Vagina (tissue), 2 donors: ENCODE results near the gene EEF1G. TPM values are rescaled to one million over a fixed set of nuclear protein-coding genes. Genes with fewer than 3 reads are reported as not detected.

Experiments
- DNase-seq, 2 donors: peaks; one replicate each; pipeline ENCODE4 v3.0.0-alpha.2; 2017; ENCODE audit errors: extremely low spot score in 2 of 2
- H3K27ac ChIP-seq: fragments of 200-600 bp; sonication (generic); one replicate; pipeline ENCODE4 v1.5.1; 2019
- H3K27me3 ChIP-seq: fragments of 200-600 bp; sonication (generic); one replicate; pipeline ENCODE4 v1.5.1; 2019
- H3K36me3 ChIP-seq, 2 donors: fragments of 200-600 bp; sonication (generic); one replicate each; pipeline ENCODE4 v1.5.1; 2017 to 2019
- H3K4me1 ChIP-seq: fragments of 200-600 bp; sonication (generic); one replicate; pipeline ENCODE4 v1.5.1; 2019
- H3K4me3 ChIP-seq, 2 donors: fragments of 200-600 bp; sonication (generic); 1 replicate in 1 of 2; 2 replicates in 1 of 2; pipeline ENCODE4 v1.5.1; 2016 to 2019
- H3K9me3 ChIP-seq: fragments of 200-600 bp; sonication (generic); one replicate; pipeline ENCODE4 v1.5.1; 2019
- POLR2A ChIP-seq, 2 donors: fragments of 450-650 bp; IDR thresholded peaks; one replicate each; pipeline ENCODE4 v1.6.1; 2017; ENCODE audit warnings: antibody characterized with exemption in 2 of 2, mild to moderate bottlenecking in 2 of 2, moderate library complexity in 2 of 2
- POLR2AphosphoS5 ChIP-seq, 2 donors: sonication (generic); formaldehyde crosslinking; IDR thresholded peaks; one replicate each; pipeline ENCODE4 v1.9.0; 2017; ENCODE audit warnings: antibody characterized with exemption in 2 of 2, mild to moderate bottlenecking in 2 of 2, low read depth in 1 of 2; ENCODE audit not compliant: insufficient read depth in 1 of 2
- intact Hi-C: fragments of 100-400 bp; cut with DNase I; formaldehyde crosslinking; loops from one replicate; pipeline ENCODE4 v1.15.1; 2023
- total RNA-seq: library from RNA; depleted of rRNA; stranded (reverse); fragments of >200 nt; gene quantifications from one replicate; pipeline ENCODE4 v1.2.3, GENCODE V29; 2016
- TF ChIP-seq, protein P1 (sequence below), 3 experiments: fragments of 450-650 bp in 2 of 3; fragments of 200-600 bp in 1 of 3; sonication (generic) in 1 of 3; IDR thresholded peaks; one replicate each; pipeline ENCODE4 v1.5.1; 2017 to 2019; ENCODE audit warnings: antibody characterized with exemption in 3 of 3, mild to moderate bottlenecking in 2 of 3, moderate library complexity in 2 of 3

The EEF1G gene
- total RNA-seq, 1 donor from 2014 or later = 1,183 TPM

DNA sequence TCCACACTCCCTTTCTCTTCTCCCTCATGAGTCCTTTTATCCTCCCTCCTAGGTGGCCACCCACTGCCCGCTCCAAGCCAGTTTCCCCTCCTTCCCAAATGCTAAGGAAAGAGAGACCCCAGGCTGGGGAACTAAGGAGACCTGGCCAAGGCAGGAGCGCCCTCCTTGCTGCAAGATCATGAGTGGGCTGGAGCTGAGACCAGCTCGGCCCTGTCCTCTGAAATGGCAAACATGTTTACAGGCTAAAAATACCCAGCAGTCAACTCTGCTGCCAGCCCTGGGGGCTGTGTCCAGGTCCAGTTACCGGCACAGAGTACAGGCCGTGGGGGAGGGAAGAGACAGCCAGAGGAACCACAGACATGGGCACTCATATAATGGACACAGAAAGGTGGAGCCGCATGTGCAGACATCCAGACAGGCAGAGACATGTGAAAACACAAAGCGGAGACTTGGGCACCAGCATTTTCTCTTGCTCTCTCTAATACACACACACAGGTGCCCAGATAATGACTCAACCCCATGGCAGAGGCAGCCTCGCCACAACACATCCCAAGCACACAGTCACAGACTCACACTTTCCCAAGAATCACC lies 25.9 kb downstream of the EEF1G start:
- peak overlapping the region; percentile 100 for H3K27ac ChIP-seq
- intact Hi-C loops = no loop called here
- peaks cover 76% of the 10 kb centered on the region for H3K4me1 ChIP-seq
- H3K27me3 ChIP-seq = no peaks in the 10 kb centered on the region
- H3K36me3 ChIP-seq = no peaks in the 10 kb centered on the region
- peak overlapping the region; percentile 99 to 100 for H3K4me3 ChIP-seq
- TF ChIP-seq POLR2AphosphoS5 (IDR thresholded peaks at IDR 0.05; ENCODE audit: insufficient read depth in 1 of 2, low read depth in 1 of 2) (peak; percentile 40 to 52), POLR2A (IDR thresholded peaks at IDR 0.05) (no peak)
- no peaks in the 10 kb centered on the region for H3K9me3 ChIP-seq
- no peak for DNase-seq

DNA sequence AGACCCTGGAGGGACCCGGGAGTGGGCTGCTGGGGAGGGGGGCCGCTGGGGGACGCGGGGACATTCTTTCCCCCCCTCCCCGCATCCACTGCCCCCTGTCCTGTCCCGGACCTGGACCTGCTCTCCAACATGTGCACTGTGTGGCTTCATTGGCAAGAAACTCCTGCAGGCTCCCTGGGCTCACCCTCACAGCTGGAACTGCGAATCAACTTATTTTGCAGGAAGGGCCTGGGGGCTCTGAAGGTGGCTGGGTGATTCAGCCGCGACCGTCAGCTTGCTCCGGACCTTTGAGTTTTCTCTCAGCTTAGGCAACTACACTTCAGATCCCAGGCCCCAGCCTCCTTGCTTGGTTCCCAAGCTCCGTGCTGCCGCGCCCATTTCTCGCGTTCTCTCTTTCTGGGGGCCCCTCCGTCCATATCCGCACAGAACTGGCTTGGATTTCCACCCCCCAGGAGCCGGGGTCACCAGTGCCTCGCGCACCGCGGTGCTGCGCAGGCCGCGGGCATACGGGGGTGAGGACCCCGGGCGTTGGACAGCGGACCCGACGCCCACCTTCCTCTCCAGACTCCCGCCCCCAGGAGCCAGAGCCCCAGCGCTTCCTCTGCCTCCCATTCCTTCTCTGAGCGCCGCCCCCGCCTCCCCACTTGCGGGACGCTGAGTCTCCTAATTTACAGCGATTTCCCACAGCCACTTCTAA lies 26.6 kb downstream of the EEF1G start:
- TF ChIP-seq POLR2AphosphoS5 (IDR thresholded peaks at IDR 0.05; ENCODE audit: insufficient read depth in 1 of 2, low read depth in 1 of 2) (peak in 1 of 2 donors; percentile 9), POLR2A (IDR thresholded peaks at IDR 0.05) (no peak)
- TF ChIP-seq, protein P1, sequence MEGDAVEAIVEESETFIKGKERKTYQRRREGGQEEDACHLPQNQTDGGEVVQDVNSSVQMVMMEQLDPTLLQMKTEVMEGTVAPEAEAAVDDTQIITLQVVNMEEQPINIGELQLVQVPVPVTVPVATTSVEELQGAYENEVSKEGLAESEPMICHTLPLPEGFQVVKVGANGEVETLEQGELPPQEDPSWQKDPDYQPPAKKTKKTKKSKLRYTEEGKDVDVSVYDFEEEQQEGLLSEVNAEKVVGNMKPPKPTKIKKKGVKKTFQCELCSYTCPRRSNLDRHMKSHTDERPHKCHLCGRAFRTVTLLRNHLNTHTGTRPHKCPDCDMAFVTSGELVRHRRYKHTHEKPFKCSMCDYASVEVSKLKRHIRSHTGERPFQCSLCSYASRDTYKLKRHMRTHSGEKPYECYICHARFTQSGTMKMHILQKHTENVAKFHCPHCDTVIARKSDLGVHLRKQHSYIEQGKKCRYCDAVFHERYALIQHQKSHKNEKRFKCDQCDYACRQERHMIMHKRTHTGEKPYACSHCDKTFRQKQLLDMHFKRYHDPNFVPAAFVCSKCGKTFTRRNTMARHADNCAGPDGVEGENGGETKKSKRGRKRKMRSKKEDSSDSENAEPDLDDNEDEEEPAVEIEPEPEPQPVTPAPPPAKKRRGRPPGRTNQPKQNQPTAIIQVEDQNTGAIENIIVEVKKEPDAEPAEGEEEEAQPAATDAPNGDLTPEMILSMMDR (IDR thresholded peaks at IDR 0.05) = no peak
- Histone ChIP-seq H3K27me3 (no peaks in the 10 kb centered on the region), H3K4me1 (peaks cover 75% of the 10 kb centered on the region), H3K4me3 (peak overlapping the region; percentile 99 to 100), H3K27ac (peak overlapping the region; percentile 100), H3K9me3 (no peaks in the 10 kb centered on the region), H3K36me3 (no peaks in the 10 kb centered on the region)
- intact Hi-C loops = no loop called here
- peak in 1 of 2 donors; percentile 92 for DNase-seq

DNA sequence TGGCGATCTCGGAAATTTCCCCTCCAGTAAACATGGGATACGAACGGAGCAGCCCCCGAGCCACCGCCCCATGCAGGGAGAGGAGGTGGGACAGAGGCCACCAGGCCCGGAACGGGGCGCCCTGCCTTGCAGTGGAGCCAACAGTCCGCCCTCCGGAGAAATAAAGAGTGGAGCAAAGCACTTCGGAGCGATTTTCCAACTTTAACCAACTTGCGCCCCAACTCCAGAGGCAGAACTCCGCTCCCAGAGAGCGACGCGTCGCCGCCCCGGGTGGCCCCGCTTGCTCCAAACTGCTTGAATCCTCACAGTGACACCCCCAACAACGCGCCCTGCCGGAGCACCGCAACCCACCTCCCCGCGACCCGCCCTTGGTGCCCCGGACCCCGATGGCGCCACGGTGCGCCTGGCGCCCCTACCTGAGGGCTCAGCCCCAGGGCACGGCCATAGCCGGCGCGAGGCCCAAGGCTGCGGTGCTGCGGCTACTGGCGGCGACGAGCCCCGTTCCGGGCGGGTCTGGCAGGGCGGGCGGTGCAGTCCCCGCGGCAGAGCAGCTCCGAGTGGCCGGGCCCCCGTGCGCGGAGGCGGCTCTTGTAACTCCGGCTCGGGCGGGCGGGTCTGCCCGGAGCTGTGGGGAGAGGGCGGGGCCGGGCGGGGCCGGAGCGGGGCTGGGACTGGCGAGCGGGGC lies 27.3 kb downstream of the EEF1G start, which contains the start of gene AHNAK:
TSS of gene AHNAK (minus strand) at position 563 of the 685 bp plus-strand sequence. CDS start 10,708 bp downstream, outside the sequence.
- Histone ChIP-seq H3K4me3 (peak within 1 kb of the TSS; percentile 99 to 100), H3K36me3 (no peaks in the 10 kb centered on the region), H3K9me3 (no peaks in the 10 kb centered on the region), H3K4me1 (peaks cover 75% of the 10 kb centered on the region), H3K27ac (peak within 1 kb of the TSS; percentile 100), H3K27me3 (no peaks in the 10 kb centered on the region)
- TF ChIP-seq, protein P1 (IDR thresholded peaks at IDR 0.05) = no peak
- TF ChIP-seq POLR2A (IDR thresholded peaks at IDR 0.05) = peak in 1 of 2 donors; percentile 93
- DNase-seq = peak in 1 of 2 donors; percentile 93
- intact Hi-C loops = no loop called here

DNA sequence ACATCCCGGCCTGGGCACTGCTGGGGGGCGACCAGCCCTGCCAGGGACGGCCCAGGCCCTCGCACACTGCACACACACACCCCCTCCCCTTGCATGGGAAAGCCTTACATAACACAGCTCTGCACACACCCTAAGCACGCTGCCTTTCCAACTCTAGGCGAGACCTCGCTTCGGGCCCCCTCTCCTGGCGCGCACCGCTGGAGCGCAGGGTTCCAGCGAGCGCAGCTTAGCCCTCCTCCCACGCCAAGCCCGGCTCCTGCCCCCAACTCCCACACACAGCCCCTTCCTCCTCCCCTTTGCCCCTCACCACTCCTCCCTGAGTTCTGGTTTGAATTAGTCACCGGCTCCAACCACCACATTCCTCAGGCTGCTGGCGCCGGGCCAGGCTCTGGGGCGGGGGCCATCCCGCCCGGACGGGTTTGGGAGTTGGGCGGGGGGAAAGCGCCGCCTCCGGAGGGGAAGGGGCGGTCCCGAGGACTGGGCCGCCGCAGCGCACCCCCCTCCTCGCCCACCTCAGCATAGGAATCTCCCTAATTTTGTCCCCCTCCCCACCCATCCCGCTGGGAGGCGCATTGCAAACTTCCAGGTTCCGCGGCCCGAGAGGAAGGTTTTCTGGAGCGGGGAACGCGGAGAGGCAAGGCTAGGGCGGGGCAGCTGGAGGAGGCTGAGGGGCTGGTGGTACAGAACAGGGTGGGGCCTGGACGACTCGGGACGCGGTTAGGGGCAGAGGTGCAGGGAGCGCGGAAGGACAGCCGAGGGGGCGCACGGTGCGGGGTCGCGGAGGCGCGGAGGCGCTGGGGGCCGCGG lies 28.1 kb downstream of the EEF1G start:
- Histone ChIP-seq H3K27ac (peak overlapping the region; percentile 100), H3K4me1 (peaks cover 75% of the 10 kb centered on the region), H3K36me3 (no peaks in the 10 kb centered on the region), H3K4me3 (peak overlapping the region; percentile 99 to 100), H3K9me3 (no peaks in the 10 kb centered on the region), H3K27me3 (no peaks in the 10 kb centered on the region)
- DNase-seq = peak in 1 of 2 donors; percentile 96
- TF ChIP-seq POLR2AphosphoS5 (IDR thresholded peaks at IDR 0.05; ENCODE audit: insufficient read depth in 1 of 2, low read depth in 1 of 2) (peak; percentile 86 to 97), POLR2A (IDR thresholded peaks at IDR 0.05) (peak in 1 of 2 donors; percentile 64)
- TF ChIP-seq, protein P1 (IDR thresholded peaks at IDR 0.05) = peak in 1 of 3 experiments; percentile 6
- intact Hi-C loops = loop anchor here (1.0 to 2.0 kb wide), 2 partner anchors 29 to 147 kb away; no protein-coding TSS in a partner anchor
